Epithelial cell of esophagus (primary cell): ENCODE results near the gene TOP3B.

Experiments used
- DNase-seq: peaks from one replicate; pipeline ENCODE4 v3.0.0; 2010; ENCODE audit warnings: low read depth
- H3K4me3 ChIP-seq: 2 replicates; pipeline ENCODE4 v1.5.1; 2011; ENCODE audit warnings: mild to moderate bottlenecking, low read length, control low read depth
- CTCF ChIP-seq: IDR thresholded peaks from 2 replicates; pipeline ENCODE4 v1.5.1; 2011; ENCODE audit warnings: low read depth, mild to moderate bottlenecking, low read length, control low read depth, inconsistent platforms; ENCODE audit not compliant: insufficient read depth; ENCODE audit errors: missing control alignments

The TOP3B gene

GRCh38 chr22:22019659-22020424 lies 37.3 kb upstream of the TOP3B start:
- TF ChIP-seq CTCF, result no peak
- H3K4me3 ChIP-seq, result no peak overlapping the region
- DNase-seq, result no peak

GRCh38 chr22:22018825-22019658 lies 36.5 kb upstream of the TOP3B start:
- no peak overlapping the region for H3K4me3 ChIP-seq
- TF ChIP-seq CTCF, result no peak
- no peak for DNase-seq

GRCh38 chr22:22015631-22016030 lies 33.0 kb upstream of the TOP3B start:
- DNase-seq, result no peak
- TF ChIP-seq CTCF, result no peak
- no peak overlapping the region for H3K4me3 ChIP-seq

- no peak for DNase-seq
- TF ChIP-seq CTCF, result no peak
- H3K4me3 ChIP-seq, result no peak overlapping the region
Observed at GRCh38 chr22:22014285-22014659, 31.7 kb upstream of the TOP3B start.

- TF ChIP-seq CTCF, result no peak
- DNase-seq, result no peak
- H3K4me3 ChIP-seq, result no peak overlapping the region
Observed at GRCh38 chr22:22013559-22014284, 31.1 kb upstream of the TOP3B start.

- TF ChIP-seq CTCF, result no peak
- no peak for DNase-seq
- H3K4me3 ChIP-seq, result no peak overlapping the region
Observed at GRCh38 chr22:22011964-22012363, 29.4 kb upstream of the TOP3B start.
